GM12865 (cell line): Measurements from ENCODE around the gene PMFBP1.

Experiments used
- DNase-seq: peaks from one replicate; pipeline ENCODE4 v3.0.0; 2010; ENCODE audit warnings: low read depth
- H3K4me3 ChIP-seq: 2 replicates; pipeline ENCODE4 v1.5.1; 2011; ENCODE audit warnings: mild to moderate bottlenecking, low read depth, low read length, control low read depth
- CTCF ChIP-seq: IDR thresholded peaks from 2 replicates; pipeline ENCODE4 v1.5.1; 2011; ENCODE audit warnings: low read length, control low read depth, low read depth, inconsistent platforms; ENCODE audit not compliant: insufficient read depth; ENCODE audit errors: missing control alignments

The PMFBP1 gene

DNA sequence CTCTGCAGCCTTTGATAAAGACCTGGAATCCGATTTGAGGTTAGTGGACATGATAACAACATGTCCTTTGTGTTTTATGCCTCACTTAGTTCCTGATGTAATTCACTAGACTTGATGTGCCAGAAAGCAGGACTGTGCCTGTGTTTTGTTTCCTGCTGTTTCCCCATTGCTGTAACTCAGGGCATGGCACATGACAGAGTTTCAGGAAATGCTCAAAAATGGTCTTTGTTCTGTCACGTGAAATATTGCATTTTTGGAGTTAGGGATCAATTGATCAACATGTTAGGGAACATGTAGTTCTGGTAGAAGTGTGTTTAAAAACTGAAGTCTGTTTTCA, 45.6 kb downstream of the PMFBP1 start:
- no peak overlapping the region for H3K4me3 ChIP-seq
- no peak for TF ChIP-seq CTCF
- no peak for DNase-seq

GRCh38 chr16:72125635-72126428, 46.1 kb downstream of the PMFBP1 start:
- DNase-seq, result no peak
- no peak overlapping the region for H3K4me3 ChIP-seq
- no peak for TF ChIP-seq CTCF

- H3K4me3 ChIP-seq, result no peak overlapping the region
- peak; percentile 85 for TF ChIP-seq CTCF
- peak; percentile 81 for DNase-seq
These were observed 47.0 kb downstream of the PMFBP1 start for GRCh38 chr16:72124761-72125634.

DNA sequence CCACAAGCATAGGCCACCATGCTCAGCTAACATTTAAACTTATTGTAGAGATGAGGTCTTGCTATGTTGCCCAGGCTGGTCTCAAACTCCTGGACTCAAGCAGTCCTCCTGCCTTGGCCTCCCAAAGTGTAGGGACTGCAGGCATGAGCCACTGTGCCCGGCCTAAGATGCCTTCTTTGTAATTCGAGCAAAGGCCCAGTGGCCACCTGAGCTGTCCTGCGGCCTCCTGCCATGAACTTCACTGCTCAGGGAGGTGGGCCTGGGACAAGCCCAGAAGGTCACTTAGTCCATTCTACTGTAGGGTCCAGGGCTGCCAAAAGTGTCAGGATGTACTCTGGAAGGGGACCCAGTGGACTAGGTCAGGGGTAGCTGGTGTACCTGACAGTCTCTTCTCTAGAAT, 47.8 kb downstream of the PMFBP1 start:
- no peak for DNase-seq
- no peak for TF ChIP-seq CTCF
- H3K4me3 ChIP-seq, result no peak overlapping the region

- no peak for DNase-seq
- no peak for TF ChIP-seq CTCF
- H3K4me3 ChIP-seq, result no peak overlapping the region
These were observed 48.5 kb downstream of the PMFBP1 start for GRCh38 chr16:72123426-72123825.

DNA sequence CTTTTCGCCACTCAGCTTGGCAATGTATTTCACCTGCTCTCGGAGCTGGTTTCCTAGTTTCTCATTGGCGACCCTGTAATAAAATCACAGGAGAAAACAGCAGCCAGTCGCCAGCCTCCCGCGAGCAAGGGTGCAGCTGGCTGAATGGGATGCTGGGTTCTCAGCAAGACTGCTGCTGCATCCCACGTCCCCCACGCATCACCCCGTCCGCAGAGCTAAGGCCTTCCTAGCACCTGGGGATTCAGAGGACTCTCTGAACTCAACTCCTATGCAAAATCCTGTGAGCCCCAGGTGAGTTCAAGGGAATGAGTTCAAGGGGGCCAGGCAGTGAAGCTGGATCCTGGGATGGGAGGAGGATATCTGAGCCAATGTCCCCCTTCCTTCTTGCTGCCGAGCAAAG, 49.0 kb downstream of the PMFBP1 start:
- no peak for DNase-seq
- TF ChIP-seq CTCF, result no peak
- no peak overlapping the region for H3K4me3 ChIP-seq
